Thyroid gland (tissue), 4 donors: ENCODE data around the gene PREX1.

ENCODE experiments used
- CTCF ChIP-seq, 6 experiments: fragments of 200-600 bp in 3 of 6; fragments of 450-650 bp in 3 of 6; sonication (generic) in 3 of 6; IDR thresholded peaks; one replicate each; pipeline ENCODE4 v1.5.1; 2016 to 2019; ENCODE audit warnings: antibody characterized with exemption in 6 of 6, mild to moderate bottlenecking in 2 of 6, inconsistent platforms in 1 of 6, moderate library complexity in 1 of 6
- POLR2A ChIP-seq, 2 donors: fragments of 450-650 bp; IDR thresholded peaks; one replicate each; pipeline ENCODE4 v1.6.1; 2017; ENCODE audit warnings: antibody characterized with exemption in 2 of 2, mild to moderate bottlenecking in 2 of 2, moderate library complexity in 1 of 2

- TF ChIP-seq CTCF (IDR thresholded peaks at IDR 0.05) (no peak), POLR2A (IDR thresholded peaks at IDR 0.05) (no peak)
Measured at GRCh38 chr20:48660788-48661187, 167.0 kb downstream of the PREX1 start.
